Mononuclear cell (primary cell): ENCODE measurements around the gene OR6B3. TPM values are rescaled to one million over a fixed set of nuclear protein-coding genes. Genes with fewer than 3 reads are reported as not detected.
A peak's percentile ranks its signal among the peaks of the same experiment; 100 is the strongest.

Experiments
- H3K27me3 ChIP-seq: 2 replicates; pipeline ENCODE4 v1.6.0; 2011; ENCODE audit warnings: low read length, control low read depth; ENCODE audit not compliant: insufficient read depth
- H3K4me1 ChIP-seq: 2 replicates; pipeline ENCODE4 v1.5.1; 2011; ENCODE audit warnings: mild to moderate bottlenecking, low read length, control low read depth; ENCODE audit not compliant: insufficient read depth
- H3K4me3 ChIP-seq: 2 replicates; pipeline ENCODE4 v1.5.1; 2011; ENCODE audit warnings: mild to moderate bottlenecking, low read length, moderate library complexity
- H3K9me3 ChIP-seq: 2 replicates; pipeline ENCODE4 v1.5.1; 2011; ENCODE audit warnings: low read depth, mild to moderate bottlenecking, control low read depth, low read length
- total RNA-seq: library from RNA; depleted of rRNA; stranded (reverse); fragments of >200 nt; gene quantifications from one replicate; pipeline ENCODE4 v1.2.3, GENCODE V29; 2012

OR6B3 gene
- total RNA-seq, 1 donor, result not detected

DNA sequence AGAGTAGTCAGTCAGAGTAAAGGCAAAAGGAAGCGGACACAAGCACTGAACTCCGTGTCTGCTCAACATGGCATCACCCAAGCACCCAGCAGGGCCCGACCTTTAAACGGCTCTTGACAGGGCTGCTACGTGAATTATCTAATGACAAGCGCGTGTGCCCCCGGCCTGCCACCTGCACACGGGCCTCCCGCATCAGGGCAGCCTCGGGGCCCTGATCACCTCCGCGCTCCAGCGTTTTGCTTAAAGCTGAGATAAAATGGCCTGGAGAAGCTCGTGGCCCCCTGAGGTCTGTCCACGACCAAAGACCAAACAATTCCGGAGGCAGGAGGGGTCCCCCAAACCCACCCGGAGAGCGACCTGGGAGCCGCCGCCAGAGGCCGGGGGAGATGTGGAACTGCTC, 28.6 kb downstream of the OR6B3 start:
- no peaks in the 10 kb centered on the region for H3K9me3 ChIP-seq
- H3K4me1 ChIP-seq, result peaks cover 20% of the 10 kb centered on the region
- peaks cover 2% of the 10 kb centered on the region for H3K27me3 ChIP-seq
- peak overlapping the region; percentile 97 for H3K4me3 ChIP-seq

DNA sequence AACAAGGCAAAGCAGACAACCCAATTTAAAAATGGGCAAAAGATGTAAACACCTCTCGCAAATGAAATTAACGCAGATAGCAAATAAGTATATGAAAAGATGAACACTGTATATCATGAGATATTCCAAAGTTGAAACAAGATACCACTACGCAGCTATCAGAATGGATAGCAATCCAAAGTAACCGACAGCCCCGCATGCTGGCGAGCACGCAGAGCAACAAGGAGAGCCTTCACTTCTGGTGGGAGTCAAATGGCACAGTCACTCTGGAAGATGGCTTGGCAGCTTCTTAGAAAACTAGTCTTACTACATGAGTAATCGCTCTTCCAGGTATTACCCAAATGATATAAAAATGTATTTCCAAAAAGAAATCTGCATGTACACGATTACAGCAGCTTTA, 29.5 kb downstream of the OR6B3 start:
- H3K4me3 ChIP-seq, result no peak overlapping the region
- peaks cover 2% of the 10 kb centered on the region for H3K27me3 ChIP-seq
- no peaks in the 10 kb centered on the region for H3K9me3 ChIP-seq
- peaks cover 20% of the 10 kb centered on the region for H3K4me1 ChIP-seq

DNA sequence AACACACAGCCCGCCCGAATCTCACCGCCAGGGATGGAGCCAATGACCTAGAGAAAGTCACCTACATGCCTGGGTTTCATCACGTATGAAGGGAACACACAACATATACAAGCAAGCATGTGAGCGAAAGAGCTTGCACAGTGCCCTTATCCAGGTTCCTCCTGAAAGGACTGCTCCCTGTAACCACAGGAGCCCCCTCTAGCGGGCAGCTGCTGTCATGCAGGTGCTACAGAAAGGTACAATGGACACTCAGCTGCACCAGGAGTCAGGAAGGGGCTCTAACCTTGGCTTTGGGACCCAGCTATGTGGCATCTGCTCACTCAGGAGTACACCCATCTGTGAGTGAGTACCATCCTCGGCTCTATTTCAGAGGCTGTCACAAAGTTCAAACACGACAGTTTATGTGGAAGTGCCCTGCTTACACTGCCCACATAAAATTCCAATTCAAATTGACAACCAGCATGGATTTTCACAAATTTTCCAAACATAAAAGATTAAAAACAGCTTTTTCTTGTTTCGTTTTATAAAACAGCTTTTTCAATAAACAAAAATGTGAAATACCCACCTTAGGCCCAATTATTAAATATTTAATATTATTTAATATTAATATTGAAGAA, 31.7 kb downstream of the OR6B3 start:
- H3K9me3 ChIP-seq, result no peaks in the 10 kb centered on the region
- H3K4me1 ChIP-seq, result peaks cover 20% of the 10 kb centered on the region
- H3K4me3 ChIP-seq, result no peak overlapping the region
- no peaks in the 10 kb centered on the region for H3K27me3 ChIP-seq

DNA sequence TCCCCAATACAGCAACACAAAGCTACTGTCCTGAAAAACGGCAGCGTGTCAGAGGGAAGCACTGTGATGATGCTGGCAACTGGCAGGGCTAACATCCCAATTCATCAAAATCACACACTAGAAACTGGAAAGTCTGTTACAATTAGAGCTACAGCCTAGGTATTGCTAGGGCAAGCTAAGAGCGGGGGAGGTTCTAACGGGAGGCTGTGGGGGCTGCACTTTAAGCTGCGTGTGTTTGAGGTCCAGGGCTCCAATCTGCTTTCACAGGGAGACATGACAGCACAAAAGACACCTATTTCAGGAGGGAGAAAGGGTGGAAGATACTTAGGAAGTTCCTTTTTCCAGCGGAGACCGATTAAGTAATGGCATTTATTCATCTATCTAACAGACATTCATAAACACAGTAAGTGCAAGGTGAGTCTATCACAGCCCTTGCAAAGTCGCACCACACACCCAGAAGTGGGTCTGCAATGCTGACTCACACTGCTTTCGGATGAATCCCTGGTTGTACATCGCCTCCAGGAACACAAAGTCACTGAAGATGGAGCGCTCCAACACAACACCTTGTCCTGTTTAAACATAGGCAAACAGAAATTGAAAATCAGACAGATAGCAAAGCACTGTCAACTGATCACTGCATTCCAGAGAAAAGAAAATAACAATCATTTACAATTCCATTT, 35.1 kb downstream of the OR6B3 start:
- H3K4me1 ChIP-seq, result peaks cover 7% of the 10 kb centered on the region
- no peaks in the 10 kb centered on the region for H3K27me3 ChIP-seq
- H3K9me3 ChIP-seq, result no peaks in the 10 kb centered on the region
- H3K4me3 ChIP-seq, result no peak overlapping the region

DNA sequence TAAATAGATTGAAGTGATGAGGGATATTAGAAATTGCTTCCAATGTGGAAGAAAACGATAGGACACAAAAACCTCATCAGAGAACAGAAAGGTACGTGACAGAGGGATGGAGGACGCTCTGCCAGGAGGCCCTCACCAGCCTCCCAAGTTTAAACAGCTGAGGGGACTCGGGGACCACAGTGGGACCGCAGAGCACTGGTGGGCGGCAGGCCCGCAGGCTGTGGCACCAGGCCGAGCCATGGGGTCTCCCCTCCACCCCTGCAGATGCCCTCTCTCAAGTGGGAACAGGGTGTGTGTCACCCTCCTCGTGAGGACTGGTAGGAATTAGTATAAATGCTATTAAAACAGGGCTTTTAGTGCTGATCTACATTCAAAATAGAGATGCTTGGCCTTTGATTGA, 39.0 kb downstream of the OR6B3 start:
- Histone ChIP-seq H3K27me3 (no peaks in the 10 kb centered on the region), H3K9me3 (no peaks in the 10 kb centered on the region), H3K4me3 (no peak overlapping the region), H3K4me1 (no peaks in the 10 kb centered on the region)

DNA sequence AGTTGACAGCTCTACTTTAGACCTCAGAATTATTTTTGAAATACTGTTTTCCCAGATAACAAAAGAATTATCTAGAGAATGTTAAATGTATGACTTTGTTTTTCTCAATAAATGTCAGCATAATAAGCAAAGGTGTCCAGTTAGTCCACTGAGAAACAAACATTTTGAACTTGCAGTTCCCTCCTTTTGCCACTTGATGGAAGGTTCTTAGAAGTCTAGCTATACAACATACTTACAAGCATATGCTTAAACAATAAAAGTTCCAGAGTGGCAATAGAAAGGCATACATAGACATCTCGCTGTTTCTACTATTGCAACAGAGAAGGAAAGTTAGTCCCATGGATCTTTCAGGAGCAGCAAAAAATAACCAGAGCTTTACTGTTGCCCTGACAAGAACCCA, 40.0 kb downstream of the OR6B3 start:
- Histone ChIP-seq H3K4me3 (no peak overlapping the region), H3K9me3 (no peaks in the 10 kb centered on the region), H3K4me1 (no peaks in the 10 kb centered on the region), H3K27me3 (no peaks in the 10 kb centered on the region)

DNA sequence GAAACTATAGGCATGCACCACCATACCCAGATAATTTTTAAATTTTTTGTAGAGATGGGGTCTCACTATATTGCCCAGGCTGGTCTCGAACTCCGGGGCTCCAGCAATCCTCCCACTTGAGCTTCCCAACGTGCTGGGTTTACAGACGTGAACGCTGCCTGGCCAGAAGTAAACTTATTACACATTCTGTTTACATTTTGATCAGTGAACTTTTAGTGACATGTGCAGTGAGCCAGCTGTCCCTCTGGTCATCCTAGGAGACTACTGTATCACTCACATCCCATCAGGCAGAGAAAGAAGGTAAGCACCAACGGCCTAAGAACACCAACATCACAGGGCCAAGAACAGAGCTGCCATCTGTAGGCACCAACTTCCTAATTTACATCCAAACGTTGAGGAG, 50.3 kb downstream of the OR6B3 start:
- H3K9me3 ChIP-seq, result no peaks in the 10 kb centered on the region
- H3K4me3 ChIP-seq, result no peak overlapping the region
- H3K27me3 ChIP-seq, result no peaks in the 10 kb centered on the region
- H3K4me1 ChIP-seq, result no peaks in the 10 kb centered on the region

DNA sequence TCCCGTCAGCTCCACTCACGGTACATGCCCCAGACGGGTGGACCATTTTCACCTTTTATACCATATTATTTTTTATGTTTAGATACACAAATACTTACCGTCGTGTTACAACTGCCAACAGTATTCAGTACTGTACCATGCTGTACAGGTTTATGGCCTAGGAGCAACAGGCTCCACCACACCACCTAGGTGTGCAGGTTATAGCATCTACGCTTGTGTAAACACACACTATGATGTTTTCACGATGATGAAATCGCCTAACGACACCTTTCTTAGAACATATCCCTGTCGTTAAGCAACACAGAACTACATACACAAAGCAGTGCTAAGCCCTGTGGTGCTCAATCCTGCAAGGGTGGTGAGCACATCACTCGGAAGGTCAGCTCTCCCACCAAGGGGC, 52.6 kb downstream of the OR6B3 start:
- H3K27me3 ChIP-seq, result no peaks in the 10 kb centered on the region
- H3K4me1 ChIP-seq, result no peaks in the 10 kb centered on the region
- H3K9me3 ChIP-seq, result no peaks in the 10 kb centered on the region
- H3K4me3 ChIP-seq, result no peak overlapping the region

DNA sequence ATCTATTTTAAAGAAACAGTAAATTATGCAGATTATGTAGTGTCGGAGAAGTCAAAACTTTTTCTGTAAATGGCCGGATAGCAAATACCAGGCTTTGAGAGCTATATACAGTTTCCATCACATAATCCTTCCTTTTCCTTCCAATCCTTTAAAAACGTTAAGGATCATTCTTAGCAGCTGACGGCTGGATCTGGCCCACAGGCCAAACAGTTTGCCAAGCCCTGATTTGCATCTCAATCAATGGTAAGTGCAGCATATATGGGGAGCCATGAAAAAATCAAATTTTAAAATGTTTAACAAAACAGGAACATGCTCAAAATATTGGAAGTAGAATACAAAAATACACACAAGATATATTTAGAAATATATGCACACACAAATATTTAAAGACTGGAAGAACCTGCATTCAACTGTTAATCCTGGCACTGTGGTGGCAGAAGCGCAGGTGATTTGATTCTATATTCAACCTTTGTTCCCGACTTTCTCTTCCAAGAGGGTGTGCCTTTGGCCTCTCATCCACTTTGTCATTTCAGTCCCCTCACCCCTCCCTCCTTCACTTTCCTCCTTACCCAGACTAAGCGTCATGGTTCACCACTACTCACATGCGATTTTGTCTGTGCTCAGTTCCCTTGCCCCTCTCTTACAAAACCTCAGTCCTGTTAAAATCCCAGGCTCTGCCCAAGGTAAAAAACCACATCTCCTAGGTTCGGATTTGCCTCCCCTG, 55.5 kb downstream of the OR6B3 start:
- no peaks in the 10 kb centered on the region for H3K27me3 ChIP-seq
- H3K4me1 ChIP-seq, result no peaks in the 10 kb centered on the region
- H3K9me3 ChIP-seq, result no peaks in the 10 kb centered on the region
- H3K4me3 ChIP-seq, result no peak overlapping the region

Other genes starting within 250 kb of the OR6B3 start
- gene NDUFA10, start 28.2 kb downstream of the OR6B3 start, total RNA-seq, result 65.8 TPM
- gene OR6B2, start 23.1 kb downstream of the OR6B3 start, total RNA-seq, result not detected
- 30.6 TPM for gene COPS9, start 82.8 kb upstream of the OR6B3 start, total RNA-seq
- not detected for gene OTOS, start 87.1 kb upstream of the OR6B3 start, total RNA-seq